Skeletal muscle tissue (tissue), 4 donors: Measurements from ENCODE around the gene VPS51. TPM values are rescaled to one million over a fixed set of nuclear protein-coding genes. Genes with fewer than 3 reads are reported as not detected.
A peak's percentile ranks its signal among the peaks of the same experiment; 100 is the strongest.

Source experiments
- H3K27ac ChIP-seq: one replicate; pipeline ENCODE4 v1.7.0; 2013; ENCODE audit warnings: mild to moderate bottlenecking, low read depth, low read length, inconsistent platforms
- H3K27me3 ChIP-seq, 3 donors: one replicate each; pipeline ENCODE4 v1.7.0; 2013; ENCODE audit warnings: low read length in 3 of 3; ENCODE audit not compliant: control insufficient read depth in 3 of 3, insufficient read depth in 3 of 3
- H3K36me3 ChIP-seq, 3 donors: one replicate each; pipeline ENCODE4 v1.7.0; 2013; ENCODE audit warnings: low read length in 3 of 3; ENCODE audit not compliant: control insufficient read depth in 3 of 3, insufficient read depth in 3 of 3
- H3K4me1 ChIP-seq, 3 donors: one replicate each; pipeline ENCODE4 v1.7.0; 2013; ENCODE audit warnings: low read length in 3 of 3, mild to moderate bottlenecking in 3 of 3; ENCODE audit not compliant: control insufficient read depth in 3 of 3, insufficient read depth in 3 of 3
- H3K4me3 ChIP-seq, 3 donors: one replicate each; pipeline ENCODE4 v1.7.0; 2013; ENCODE audit warnings: low read length in 3 of 3
- H3K9ac ChIP-seq, 3 donors: one replicate each; pipeline ENCODE4 v1.7.0; 2013; ENCODE audit warnings: low read length in 3 of 3, mild to moderate bottlenecking in 3 of 3, moderate library complexity in 2 of 3, low read depth in 1 of 3
- H3K9me3 ChIP-seq, 3 donors: one replicate each; pipeline ENCODE4 v1.7.0; 2013; ENCODE audit warnings: low read length in 3 of 3; ENCODE audit not compliant: control insufficient read depth in 3 of 3
- total RNA-seq: library from RNA; depleted of rRNA; stranded (reverse); fragments of >200 nt; gene quantifications from one replicate; pipeline ENCODE4 v1.2.3, GENCODE V29; 2014
- donor health status: Osteomylitis.

VPS51 gene
- total RNA-seq, 1 donor from 2014 or later: 166 TPM

GRCh38 chr11:65071907-65072630 lies 23.9 kb upstream of the VPS51 start:
- H3K27me3 ChIP-seq: no peaks in the 10 kb centered on the region
- H3K4me1 ChIP-seq: no peaks in the 10 kb centered on the region
- H3K36me3 ChIP-seq: no peaks in the 10 kb centered on the region
- H3K27ac ChIP-seq: no peak overlapping the region
- no peaks in the 10 kb centered on the region for H3K9me3 ChIP-seq
- H3K9ac ChIP-seq: no peak overlapping the region
- no peak overlapping the region for H3K4me3 ChIP-seq

DNA sequence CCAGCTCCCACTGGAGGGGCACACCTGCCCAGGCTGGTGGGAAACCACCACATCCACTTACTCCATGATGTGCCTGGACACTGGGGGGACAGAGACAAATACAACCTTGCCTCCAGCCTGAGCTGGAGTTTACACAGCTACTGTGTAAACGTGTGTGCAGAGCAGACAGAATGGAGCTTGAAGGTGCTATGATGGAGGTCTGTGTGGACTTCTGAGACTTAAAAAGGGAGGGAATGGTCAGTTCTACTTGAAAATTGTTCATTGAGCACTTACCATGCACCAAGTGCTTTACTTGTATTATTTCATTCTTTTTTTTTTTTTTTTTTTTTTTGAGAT lies 23.4 kb upstream of the VPS51 start:
- Histone ChIP-seq H3K9me3 (no peaks in the 10 kb centered on the region), H3K36me3 (no peaks in the 10 kb centered on the region), H3K27me3 (no peaks in the 10 kb centered on the region)

GRCh38 chr11:65077451-65077850 lies 18.6 kb upstream of the VPS51 start:
- no peak overlapping the region for H3K27ac ChIP-seq
- H3K27me3 ChIP-seq: no peaks in the 10 kb centered on the region
- H3K4me3 ChIP-seq: no peak overlapping the region
- no peak overlapping the region for H3K9ac ChIP-seq
- H3K36me3 ChIP-seq: no peaks in the 10 kb centered on the region
- no peaks in the 10 kb centered on the region for H3K9me3 ChIP-seq
- no peaks in the 10 kb centered on the region for H3K4me1 ChIP-seq

More for the DNA sequence above, 23.4 kb upstream of the VPS51 start:
- no peak overlapping the region for H3K4me3 ChIP-seq
- no peaks in the 10 kb centered on the region for H3K4me1 ChIP-seq
- H3K27ac ChIP-seq: no peak overlapping the region
- H3K9ac ChIP-seq: no peak overlapping the region

DNA sequence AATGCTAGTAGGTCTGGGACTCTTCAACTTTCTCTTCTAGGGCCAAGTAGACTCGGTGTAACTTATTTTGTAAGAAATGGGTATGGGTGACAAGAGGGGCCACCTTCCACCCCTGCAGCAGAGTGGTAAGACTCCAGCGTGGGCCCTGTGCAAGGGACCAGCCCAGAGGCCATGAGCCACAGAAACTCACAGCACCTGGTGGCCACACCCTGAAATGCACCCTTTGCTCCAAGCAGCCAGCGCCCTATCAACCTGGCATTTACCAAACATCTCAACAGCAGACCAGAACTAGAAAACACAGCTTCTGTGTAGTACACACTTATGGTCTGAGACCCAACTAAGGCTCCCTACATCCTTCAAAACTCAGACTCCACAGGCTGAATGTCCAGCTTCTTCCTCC lies 17.9 kb upstream of the VPS51 start:
- H3K4me3 ChIP-seq: no peak overlapping the region

GRCh38 chr11:65078786-65079342 lies 17.1 kb upstream of the VPS51 start:
- Histone ChIP-seq H3K9me3 (no peaks in the 10 kb centered on the region), H3K27ac (no peak overlapping the region), H3K9ac (no peak overlapping the region), H3K27me3 (no peaks in the 10 kb centered on the region), H3K4me1 (peaks cover 7 to 8% (median 8%) of the 10 kb centered on the region in 3 donors), H3K4me3 (no peak overlapping the region), H3K36me3 (no peaks in the 10 kb centered on the region)

More for the DNA sequence above, 17.9 kb upstream of the VPS51 start:
- Histone ChIP-seq H3K27me3 (no peaks in the 10 kb centered on the region), H3K36me3 (no peaks in the 10 kb centered on the region), H3K9me3 (no peaks in the 10 kb centered on the region), H3K27ac (no peak overlapping the region), H3K4me1 (peaks cover under 1 to 2% (median under 1%) of the 10 kb centered on the region in 3 donors), H3K9ac (no peak overlapping the region)

DNA sequence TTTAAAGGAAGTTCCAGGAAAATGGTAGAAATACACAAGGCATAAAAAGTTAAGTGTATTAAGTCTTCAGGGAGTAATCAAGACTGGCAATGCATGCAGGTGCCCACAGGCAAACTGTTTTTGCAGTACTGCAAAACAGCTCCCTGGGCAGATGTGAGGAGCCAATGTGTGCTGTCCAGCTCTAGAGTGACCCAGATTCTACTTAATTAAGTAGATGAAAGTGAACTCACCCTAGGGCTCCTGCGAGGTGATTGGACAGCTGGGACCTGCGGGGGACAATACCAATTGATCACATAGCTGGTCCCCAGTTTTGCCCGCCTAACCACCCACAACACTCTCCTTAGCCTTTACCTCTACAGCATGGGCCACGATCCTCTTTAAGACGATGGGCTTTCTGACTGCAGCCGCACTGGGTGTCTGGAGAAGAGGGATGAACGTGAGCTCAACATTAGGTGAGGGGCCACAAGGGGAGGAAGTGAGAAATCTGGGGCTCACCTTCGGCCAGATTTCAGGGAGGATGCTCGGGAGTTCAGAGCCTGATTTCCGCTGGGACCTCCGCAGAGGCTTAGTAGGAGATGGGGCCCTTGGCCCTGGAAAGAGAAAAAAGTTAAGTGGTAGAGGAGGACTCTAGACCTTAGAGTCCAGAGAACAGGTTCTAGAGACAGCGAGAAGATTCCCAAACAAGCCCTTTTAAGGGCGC lies 12.7 kb upstream of the VPS51 start:
- peaks cover 20 to 23% (median 21%) of the 10 kb centered on the region in 3 donors for H3K4me1 ChIP-seq
- peaks cover 25 to 28% (median 26%) of the 10 kb centered on the region in 3 donors for H3K36me3 ChIP-seq
- no peaks in the 10 kb centered on the region for H3K9me3 ChIP-seq
- H3K4me3 ChIP-seq: peak overlapping the region; percentile 77 to 92 (median 92)
- peak overlapping the region; percentile 74 to 86 (median 86) for H3K9ac ChIP-seq
- peak overlapping the region; percentile 86 for H3K27ac ChIP-seq
- no peaks in the 10 kb centered on the region for H3K27me3 ChIP-seq

- Histone ChIP-seq H3K27ac (peak within 1 kb of the TSS; percentile 86), H3K36me3 (peaks cover 30 to 33% (median 31%) of the 10 kb centered on the region in 3 donors), H3K4me3 (peak within 1 kb of the TSS; percentile 92), H3K4me1 (peaks cover 20 to 23% (median 21%) of the 10 kb centered on the region in 3 donors), H3K27me3 (no peaks in the 10 kb centered on the region), H3K9me3 (no peaks in the 10 kb centered on the region), H3K9ac (peak within 1 kb of the TSS; percentile 74 to 86 (median 86))
Measured at GRCh38 chr11:65083834-65084597, 12.0 kb upstream of the VPS51 start, which contains the start of the genes CDCA5 and ZFPL1. TSS of gene CDCA5 (minus strand) at chr11:65084040. CDS start at chr11:65083978, 62 bp downstream. TSS of gene ZFPL1 (plus strand) at chr11:65084222. CDS start at chr11:65084699, 477 bp downstream.

- Histone ChIP-seq H3K4me1 (peaks cover 20 to 23% (median 21%) of the 10 kb centered on the region in 3 donors), H3K27ac (peak overlapping the region; percentile 86), H3K27me3 (no peaks in the 10 kb centered on the region), H3K4me3 (peak overlapping the region; percentile 92), H3K36me3 (peaks cover 31 to 37% (median 32%) of the 10 kb centered on the region in 3 donors), H3K9ac (peak overlapping the region; percentile 74 to 86 (median 86)), H3K9me3 (no peaks in the 10 kb centered on the region)
Measured at GRCh38 chr11:65084598-65085375, 11.2 kb upstream of the VPS51 start.

GRCh38 chr11:65085446-65085845 lies 10.6 kb upstream of the VPS51 start:
- Histone ChIP-seq H3K27me3 (no peaks in the 10 kb centered on the region), H3K9me3 (no peaks in the 10 kb centered on the region), H3K4me1 (peaks cover 20 to 23% (median 21%) of the 10 kb centered on the region in 3 donors), H3K4me3 (no peak overlapping the region), H3K9ac (peak overlapping the region in 1 of 3 donors; percentile 14), H3K27ac (no peak overlapping the region), H3K36me3 (peaks cover 31 to 37% (median 32%) of the 10 kb centered on the region in 3 donors)
